Pancreas (tissue), 10 donors: ENCODE data around the gene CHRNE. TPM values are rescaled to one million over a fixed set of nuclear protein-coding genes. Genes with fewer than 3 reads are reported as not detected.

Experiments
- ATAC-seq, 4 donors: fragments of 200-7000 bp; cut with Tn5 transposase; one replicate each; pipeline versions ENCODE4 v1.8.0 to v1.9.1; 2020; ENCODE audit warnings: mild to moderate bottlenecking in 4 of 4, moderate library complexity in 4 of 4
- DNase-seq, 6 donors: peaks; one replicate each; pipeline ENCODE4 v3.0.0-alpha.2; 2020
- FAIRE-seq: peaks from 2 replicates; lab custom pipeline; 2012; peaks lifted over from hg19 to GRCh38; lab: Jason Lieb, UNC
- H3K27ac ChIP-seq, 4 donors: fragments of 200-600 bp; sonication (generic); 1 replicate in 3 of 4; 2 replicates in 1 of 4; pipeline versions ENCODE4 v1.5.0 to v1.8.0; 2020
- H3K27me3 ChIP-seq, 4 donors: fragments of 200-600 bp; one replicate each; pipeline ENCODE4 v1.8.0; 2021
- H3K36me3 ChIP-seq, 3 donors: fragments of 200-600 bp; sonication (generic) in 1 of 3; one replicate each; pipeline versions ENCODE4 v1.5.0 to v1.8.0; 2020 to 2021
- H3K4me1 ChIP-seq, 3 donors: fragments of 200-600 bp; one replicate each; pipeline ENCODE4 v1.8.0; 2021
- H3K4me3 ChIP-seq, 4 donors: fragments of 200-600 bp; sonication (generic) in 2 of 4; one replicate each; pipeline versions ENCODE4 v1.5.0 to v1.8.0; 2020 to 2021
- H3K9me3 ChIP-seq, 4 donors: fragments of 200-600 bp; one replicate each; pipeline ENCODE4 v1.8.0; 2021
- WGBS, 2 donors: extraction: QIAGEN DNeasy Blood & Tissue Kit; methylation state at CpG; one replicate each; pipeline ENCODE4 v1.1.7; 2013; 5-methylcytosine and 5-hydroxymethylcytosine counted together
- intact Hi-C, 3 donors: fragments of 100-400 bp; cut with DNase I; formaldehyde crosslinking; loops; one replicate each; pipeline versions ENCODE4 v1.11.1 to v1.14.2; 2022
- polyA plus RNA-seq, 2 donors: library from polyadenylated mRNA; stranded (reverse); fragments of 200-250 nt; gene quantifications; one replicate each; pipeline ENCODE4 v1.2.3, GENCODE V29; 2013
- total RNA-seq, 6 donors: library from RNA; stranded (reverse); fragmentation: NEBNext Ultra II Directional in 4 of 6; extraction: Animal tissue kit (Norgen Biotek cat#: 25700) in 4 of 6; gene quantifications; one replicate each; pipeline versions ENCODE4 v1.2.1 to v1.2.4, GENCODE V29; 2021 to 2023
- TF ChIP-seq, protein P1 (sequence below), 4 donors: fragments of 200-600 bp; sonication (generic) in 3 of 4; IDR thresholded peaks; one replicate each; pipeline versions ENCODE4 v1.5.0 to v1.8.0; 2021; ENCODE audit warnings: antibody characterized with exemption in 4 of 4
- donor health status: healthy with polysubstance abuse.
- donor health status: DM: no; HTN: no; CAD: no; lungs with moderate emphysema.
- donor health status: DM: no; HTN: no; CAD: no.
- donor health status: control.
- donor health status: control.
- donor health status: Bipolar disorder and iron deficiency.
- donor health status: DM: yes; HTN: yes; CAD: no.
- donor health status: DM: no; HTN: no; CAD: no.
- donor health status: DM: no; HTN: no; CAD: no.
- donor health status: DM: yes; HTN: yes; CAD: no.

CHRNE gene
- total and polyA plus RNA-seq, 8 donors, result 0.76 to 2.0 (median 1.3) TPM

- DNase-seq (peak in 2 of 6 donors; percentile 26 to 62), ATAC-seq (no peak), FAIRE-seq (no peak)
- TF ChIP-seq, protein P1, sequence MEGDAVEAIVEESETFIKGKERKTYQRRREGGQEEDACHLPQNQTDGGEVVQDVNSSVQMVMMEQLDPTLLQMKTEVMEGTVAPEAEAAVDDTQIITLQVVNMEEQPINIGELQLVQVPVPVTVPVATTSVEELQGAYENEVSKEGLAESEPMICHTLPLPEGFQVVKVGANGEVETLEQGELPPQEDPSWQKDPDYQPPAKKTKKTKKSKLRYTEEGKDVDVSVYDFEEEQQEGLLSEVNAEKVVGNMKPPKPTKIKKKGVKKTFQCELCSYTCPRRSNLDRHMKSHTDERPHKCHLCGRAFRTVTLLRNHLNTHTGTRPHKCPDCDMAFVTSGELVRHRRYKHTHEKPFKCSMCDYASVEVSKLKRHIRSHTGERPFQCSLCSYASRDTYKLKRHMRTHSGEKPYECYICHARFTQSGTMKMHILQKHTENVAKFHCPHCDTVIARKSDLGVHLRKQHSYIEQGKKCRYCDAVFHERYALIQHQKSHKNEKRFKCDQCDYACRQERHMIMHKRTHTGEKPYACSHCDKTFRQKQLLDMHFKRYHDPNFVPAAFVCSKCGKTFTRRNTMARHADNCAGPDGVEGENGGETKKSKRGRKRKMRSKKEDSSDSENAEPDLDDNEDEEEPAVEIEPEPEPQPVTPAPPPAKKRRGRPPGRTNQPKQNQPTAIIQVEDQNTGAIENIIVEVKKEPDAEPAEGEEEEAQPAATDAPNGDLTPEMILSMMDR (IDR thresholded peaks at IDR 0.05), result no peak
- intact Hi-C loops, result loop anchor here in 1 of 3 donors (10.0 kb wide), 1 partner anchor 47 kb away; the partner anchor contains the start of gene CAMTA2
- Histone ChIP-seq H3K36me3 (peaks cover 0 to 12% (median 7%) of the 10 kb centered on the region in 3 donors), H3K4me1 (peaks cover 5 to 23% (median 15%) of the 10 kb centered on the region in 3 donors), H3K4me3 (peak overlapping the region in 1 of 4 donors; percentile 97), H3K9me3 (no peaks in the 10 kb centered on the region), H3K27me3 (no peaks in the 10 kb centered on the region), H3K27ac (no peak overlapping the region)
- 83 to 86% methylated on average over 10 to 11 of the region's 11 CpGs for WGBS, 2 donors
Measured at GRCh38 chr17:4938069-4938491, 35.2 kb upstream of the CHRNE start.

DNA sequence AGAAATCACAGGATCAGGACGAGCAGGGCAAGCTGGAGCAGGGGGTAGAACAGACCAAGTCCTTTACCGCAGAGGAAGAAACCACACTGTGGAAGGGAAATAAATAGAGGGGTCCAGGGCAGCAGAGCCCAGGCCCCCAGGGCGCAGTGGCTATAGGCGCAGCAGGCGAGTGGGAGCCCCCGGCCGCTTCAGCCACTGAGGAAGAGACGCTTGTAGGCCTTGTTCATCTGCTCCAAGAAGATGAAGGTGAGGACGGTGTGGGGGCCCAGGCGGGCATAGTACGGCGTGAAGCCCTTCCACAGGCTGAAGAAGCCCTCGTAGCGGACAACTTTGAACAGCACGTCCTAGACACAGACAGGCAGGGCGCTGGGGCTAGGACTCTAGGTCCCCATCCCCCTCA, 34.7 kb upstream of the CHRNE start:
- Histone ChIP-seq H3K9me3 (no peaks in the 10 kb centered on the region), H3K27ac (no peak overlapping the region), H3K36me3 (peaks cover 0 to 7% (median 7%) of the 10 kb centered on the region in 3 donors), H3K4me3 (no peak overlapping the region), H3K27me3 (no peaks in the 10 kb centered on the region), H3K4me1 (peaks cover 5 to 23% (median 15%) of the 10 kb centered on the region in 3 donors)
- intact Hi-C loops, result loop anchor here in 1 of 3 donors (10.0 kb wide), 1 partner anchor 47 kb away; the partner anchor contains the start of gene CAMTA2
- DNase-seq, result peak in 1 of 6 donors; percentile 9
- WGBS, 2 donors, result 94 to 95% methylated on average over 16 of the region's 16 CpGs
- no peak for ATAC-seq
- TF ChIP-seq, protein P1 (IDR thresholded peaks at IDR 0.05), result no peak
- FAIRE-seq, result no peak

GRCh38 chr17:4936436-4936835, 33.5 kb upstream of the CHRNE start:
- no peaks in the 10 kb centered on the region for H3K27me3 ChIP-seq
- TF ChIP-seq, protein P1 (IDR thresholded peaks at IDR 0.05), result no peak
- DNase-seq (peak in 1 of 6 donors; percentile 38), FAIRE-seq (no peak), ATAC-seq (no peak)
- H3K9me3 ChIP-seq, result no peaks in the 10 kb centered on the region
- peaks cover 0 to 7% (median 6%) of the 10 kb centered on the region in 3 donors for H3K36me3 ChIP-seq
- WGBS, 2 donors, result 86 to 89% methylated on average over 3 of the region's 3 CpGs
- no peak overlapping the region for H3K4me3 ChIP-seq
- H3K4me1 ChIP-seq, result peaks cover 4 to 17% (median 11%) of the 10 kb centered on the region in 3 donors
- intact Hi-C loops, result loop anchor here in 1 of 3 donors (10.0 kb wide), 1 partner anchor 48 kb away; the partner anchor contains the start of gene CAMTA2
- no peak overlapping the region for H3K27ac ChIP-seq

- intact Hi-C loops, result loop anchor here in 1 of 3 donors (10.0 kb wide), 1 partner anchor 49 kb away; the partner anchor contains the start of gene CAMTA2
- peaks cover 0 to 7% (median 6%) of the 10 kb centered on the region in 3 donors for H3K36me3 ChIP-seq
- ATAC-seq, result no peak
- peak in 1 of 6 donors; percentile 15 for DNase-seq
- no peaks in the 10 kb centered on the region for H3K27me3 ChIP-seq
- TF ChIP-seq, protein P1 (IDR thresholded peaks at IDR 0.05), result no peak
- FAIRE-seq, result no peak
- peaks cover 0 to 12% (median 7%) of the 10 kb centered on the region in 3 donors for H3K4me1 ChIP-seq
- H3K27ac ChIP-seq, result no peak overlapping the region
- no peak overlapping the region for H3K4me3 ChIP-seq
- no peaks in the 10 kb centered on the region for H3K9me3 ChIP-seq
Measured at GRCh38 chr17:4935650-4936049, 32.8 kb upstream of the CHRNE start.
